SIG-M5 (cell line): ENCODE results near the gene GCNT2.
"Not testable (repeated sequence)": the region's sequence is repeated elsewhere in the genome, so short reads cannot be mapped to it uniquely, and the experiment has no call there.

Experiments used
- DNase-seq: peaks from one replicate; lab custom pipeline; 2025; lab: John Stamatoyannopoulos, UW

GCNT2 gene

DNA sequence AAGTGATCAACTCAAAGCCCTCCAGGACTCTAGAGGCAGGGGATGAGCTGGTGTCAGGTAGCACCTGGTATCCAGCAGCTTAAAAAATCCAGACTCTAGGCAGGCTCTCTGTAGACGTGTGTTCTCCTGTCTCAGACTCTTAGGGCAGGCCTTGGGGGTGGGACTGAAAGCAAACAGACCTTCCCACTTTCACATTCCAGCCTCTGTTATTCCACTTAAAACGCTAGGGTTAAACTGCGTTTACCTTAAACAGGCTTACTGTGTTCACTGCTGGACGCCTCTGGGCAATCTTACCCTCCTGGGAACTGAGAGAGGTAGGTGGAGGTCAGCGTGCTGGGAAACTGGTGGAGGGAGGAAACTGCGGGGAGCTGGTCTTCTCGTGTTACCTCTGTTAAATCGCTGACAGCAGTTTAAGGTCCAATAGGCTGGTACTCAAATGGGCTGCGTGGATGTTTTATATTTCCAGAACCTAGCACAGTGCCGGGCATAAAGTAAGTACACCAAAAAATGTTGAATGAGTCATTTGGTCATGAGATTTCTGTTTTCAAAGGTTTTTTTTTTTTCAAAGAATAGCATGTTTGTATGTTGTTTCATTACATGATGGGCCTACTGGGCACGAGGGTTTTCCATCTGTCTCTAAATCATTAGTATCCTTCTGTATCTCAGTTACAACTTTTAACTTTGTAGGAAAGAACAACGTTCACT lies at the start of gene GCNT2:
GCNT2 (plus strand) TSS at position 248 of the 705 bp plus-strand sequence. CDS start 7,561 bp downstream, outside the sequence.
- DNase-seq = no peak

DNA sequence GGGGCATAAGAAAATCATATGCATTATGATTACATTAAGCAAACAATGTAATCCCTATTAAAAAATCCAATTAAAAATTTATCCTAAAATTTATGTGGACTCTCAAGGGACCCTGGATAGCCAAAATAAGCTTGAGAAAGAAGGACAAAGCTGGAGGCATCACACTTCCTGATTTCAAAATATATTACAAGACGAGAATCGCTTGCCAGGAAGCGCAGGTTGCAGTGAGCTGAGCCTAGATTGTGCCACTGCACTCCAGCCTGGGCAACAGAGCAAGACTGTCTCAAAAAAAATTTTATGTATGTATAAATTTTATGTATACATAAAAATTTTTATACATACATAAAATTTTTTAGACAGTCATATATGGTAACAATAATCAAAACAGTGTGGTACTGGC lies 48.5 kb upstream of the GCNT2 start:
- no peak for DNase-seq

DNA sequence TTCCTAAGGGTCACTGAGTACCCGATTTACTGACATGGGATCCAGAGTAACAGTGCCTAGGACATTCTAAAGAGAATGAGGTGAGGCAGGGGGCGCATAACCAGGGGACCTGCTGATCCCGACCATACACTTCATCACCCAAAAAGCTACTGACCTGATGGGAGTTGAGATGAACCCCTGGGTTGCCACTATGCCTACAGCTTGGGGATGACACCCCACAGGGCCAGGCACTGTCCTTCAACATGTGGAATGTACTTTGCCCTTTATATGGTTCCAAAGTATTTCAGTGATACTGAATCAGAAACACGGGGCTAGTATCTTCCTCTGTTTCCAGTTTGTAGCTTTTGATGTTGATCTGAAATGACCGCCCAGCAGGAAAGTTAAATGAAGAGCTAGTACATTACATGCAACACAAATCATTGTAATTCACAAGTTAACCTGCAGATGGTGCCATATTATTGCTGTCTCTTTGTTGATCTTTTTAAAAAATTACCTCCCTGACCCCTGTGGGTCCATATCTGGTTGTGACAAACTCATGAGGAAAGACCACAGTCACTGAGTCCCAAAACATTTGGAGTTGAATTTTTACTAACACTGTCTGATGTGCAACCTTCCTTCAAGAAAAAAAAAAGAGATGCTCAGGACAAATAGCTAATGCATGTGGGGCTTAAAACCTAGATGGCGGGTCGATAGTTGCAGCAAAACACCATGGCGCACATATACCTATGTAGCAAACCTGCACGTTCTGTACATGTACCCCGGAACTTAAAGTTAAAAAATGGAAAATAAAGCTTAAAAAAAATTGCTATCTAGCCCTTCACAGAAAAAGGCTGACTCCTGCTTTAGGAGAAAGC lies 42.7 kb upstream of the GCNT2 start:
- DNase-seq = no peak

DNA sequence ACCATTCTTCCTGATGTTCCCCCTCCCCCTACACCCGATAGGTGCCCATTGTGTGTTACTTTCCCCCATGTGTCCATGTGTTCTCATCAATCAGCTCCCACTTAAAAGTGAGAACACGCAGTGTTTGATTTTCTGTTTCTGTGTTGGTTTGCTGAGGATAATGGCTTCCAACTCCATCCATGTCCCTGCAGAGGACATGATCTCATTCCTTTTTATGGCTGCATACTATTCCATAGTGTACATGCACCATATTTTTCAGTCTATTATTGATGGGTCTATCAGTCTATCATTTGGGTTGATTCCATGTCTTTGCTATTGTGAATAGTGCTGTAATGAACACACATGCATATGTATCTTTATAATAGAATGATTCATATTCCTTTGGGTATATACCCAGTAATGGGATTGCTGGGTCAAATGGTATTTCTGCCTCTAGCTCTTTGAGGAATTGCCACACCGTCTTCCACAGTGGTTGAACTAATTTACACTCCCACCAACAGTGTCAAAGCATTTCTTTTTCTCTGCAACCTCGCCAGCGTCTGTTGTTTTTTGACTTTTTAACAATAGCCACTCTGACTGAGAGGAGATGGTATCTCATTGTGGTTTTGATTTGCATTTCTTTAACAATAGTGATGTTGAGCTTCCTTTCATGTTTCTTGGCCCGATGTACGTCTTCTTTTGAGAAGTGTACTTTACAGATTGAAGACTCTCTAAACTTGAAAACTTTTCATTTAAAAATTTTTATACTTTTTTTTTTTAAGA lies 41.0 kb upstream of the GCNT2 start:
- DNase-seq = no peak

DNA sequence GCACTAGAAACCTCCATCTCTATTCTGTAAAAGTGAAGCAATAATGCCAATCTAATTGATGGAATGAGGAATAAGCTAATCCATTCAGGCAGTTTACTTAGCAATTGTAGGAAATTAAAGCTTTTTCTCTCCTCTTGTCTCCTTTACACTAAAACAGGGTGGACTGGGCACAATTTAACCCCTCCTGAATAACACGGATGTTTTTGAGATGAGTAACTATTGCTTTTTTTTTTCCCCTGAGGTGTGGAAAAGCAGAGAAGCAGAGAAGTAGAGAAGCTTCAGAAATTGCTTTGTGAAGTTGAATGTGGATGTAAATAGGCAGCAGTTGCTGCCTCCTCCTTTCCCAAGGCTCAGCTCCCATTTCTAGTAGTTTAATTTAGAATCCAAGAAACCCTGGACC lies 40.0 kb upstream of the GCNT2 start:
- no peak for DNase-seq

DNA sequence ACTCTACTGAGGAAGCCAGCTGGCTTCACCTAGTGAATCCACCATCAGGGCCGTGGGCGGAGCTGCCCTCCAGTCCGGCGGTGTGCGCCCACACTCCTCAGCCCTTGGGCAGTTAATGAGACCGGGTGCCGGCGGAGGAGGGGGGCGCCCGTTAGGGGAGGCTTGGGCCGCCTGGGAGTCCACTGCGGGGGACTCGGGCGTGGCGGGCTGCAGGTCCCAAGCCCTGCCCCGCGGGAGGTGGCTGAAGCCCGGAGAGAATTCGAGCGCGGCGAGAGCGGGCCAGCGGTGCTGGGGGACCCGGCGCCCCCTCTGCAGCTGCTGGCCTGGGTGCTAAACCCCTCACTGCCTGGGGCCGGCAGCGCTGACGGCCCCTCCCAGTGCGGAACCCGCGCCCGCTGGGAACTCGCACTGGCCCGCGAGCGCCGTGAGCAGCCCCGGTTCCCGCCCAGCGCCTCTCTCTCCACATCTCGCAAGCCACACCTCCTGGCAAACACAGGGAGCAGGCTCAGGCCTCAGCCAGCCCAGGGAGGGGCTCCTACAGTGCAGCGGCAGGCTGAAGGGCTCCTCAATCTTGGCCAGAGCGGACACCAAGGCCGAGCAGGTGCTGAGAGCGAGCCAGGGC lies 38.4 kb upstream of the GCNT2 start:
- no peak for DNase-seq

DNA sequence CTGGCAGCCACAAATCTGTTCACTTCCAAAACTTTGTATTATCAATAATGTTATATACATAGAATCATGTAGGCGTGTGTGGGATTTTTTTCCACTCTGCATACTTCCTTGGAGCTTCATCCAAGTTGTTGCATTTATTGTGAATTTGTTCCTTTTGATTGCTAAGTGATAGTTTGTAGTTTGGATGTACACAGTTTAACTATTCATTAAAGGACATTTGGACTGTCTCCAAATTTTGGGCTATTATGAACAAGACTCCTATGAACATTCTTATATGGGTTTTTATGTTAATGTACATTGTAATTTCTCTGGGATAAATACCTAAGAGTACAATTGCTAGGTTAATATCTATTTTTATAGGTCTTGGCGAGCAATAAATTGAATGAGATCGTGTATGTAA lies 36.2 kb upstream of the GCNT2 start:
- DNase-seq = no peak

DNA sequence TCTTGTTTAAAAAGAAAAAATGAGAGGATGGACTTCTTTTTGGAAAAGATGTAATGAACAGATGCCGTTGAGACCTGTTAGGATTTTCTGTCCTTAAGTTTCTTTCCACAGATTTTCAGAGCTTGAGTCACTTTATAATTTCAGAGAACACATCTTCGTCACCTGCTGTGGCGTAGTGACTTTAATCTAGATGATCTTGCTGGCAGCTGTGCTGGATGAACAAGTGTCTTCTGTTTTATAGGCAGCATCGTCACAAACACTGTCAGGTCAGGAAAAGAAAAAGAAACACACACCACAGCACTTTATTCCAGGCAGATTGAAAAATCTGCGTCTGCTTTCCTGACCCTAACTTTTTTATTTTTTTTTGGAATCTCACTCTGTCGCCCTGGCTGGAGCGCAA lies 35.7 kb upstream of the GCNT2 start:
- DNase-seq = no peak

DNA sequence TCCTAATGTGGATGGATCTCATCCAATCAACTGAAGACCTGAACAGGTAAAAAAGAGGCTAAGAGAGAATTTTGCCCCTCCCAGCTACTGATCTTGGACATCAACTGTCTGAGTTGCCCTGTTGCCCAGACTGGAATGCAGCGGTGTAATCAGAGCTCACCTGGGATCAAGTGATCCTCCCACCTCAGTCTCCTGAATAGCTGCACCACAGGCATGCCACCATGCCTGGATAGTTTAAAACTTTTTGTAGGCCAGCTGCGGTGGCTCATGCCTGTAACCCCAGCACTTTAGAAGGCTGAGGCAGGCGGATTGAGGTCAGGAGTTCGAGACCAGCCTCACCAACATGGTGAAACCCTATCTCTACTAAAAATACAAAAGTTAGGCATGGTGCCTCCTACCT lies 34.9 kb upstream of the GCNT2 start:
- no peak for DNase-seq

DNA sequence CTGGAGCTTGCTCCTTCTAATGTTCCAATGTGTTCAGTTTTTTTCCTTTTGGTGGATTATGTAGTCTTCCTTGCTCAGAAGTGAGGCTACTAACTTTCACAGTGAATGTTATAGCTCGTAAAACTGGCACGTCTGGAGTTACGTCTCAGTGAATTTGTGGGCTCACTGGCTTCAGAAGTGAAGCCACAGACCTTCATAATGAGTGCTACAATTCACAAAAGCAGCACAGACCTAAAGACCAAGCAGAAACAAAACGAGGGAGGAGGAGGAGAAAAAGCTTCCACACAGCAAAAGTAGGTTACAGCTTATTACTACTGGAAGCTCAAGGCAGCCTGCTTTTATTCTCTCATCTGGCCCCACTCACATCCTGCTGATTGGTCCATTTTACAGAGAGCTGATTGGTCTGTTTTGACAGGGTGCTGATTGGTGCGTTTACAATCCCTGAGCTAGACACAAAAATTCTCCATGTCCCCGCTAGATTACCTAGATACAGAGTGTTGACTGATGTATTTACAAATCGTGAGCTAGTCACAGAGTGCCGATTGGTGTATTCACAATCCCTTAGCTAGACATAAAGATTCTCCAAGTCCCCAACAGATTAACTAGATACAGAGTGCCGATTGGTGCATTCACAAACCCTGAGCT lies 34.1 kb upstream of the GCNT2 start:
- not testable (repeated sequence) for DNase-seq

DNA sequence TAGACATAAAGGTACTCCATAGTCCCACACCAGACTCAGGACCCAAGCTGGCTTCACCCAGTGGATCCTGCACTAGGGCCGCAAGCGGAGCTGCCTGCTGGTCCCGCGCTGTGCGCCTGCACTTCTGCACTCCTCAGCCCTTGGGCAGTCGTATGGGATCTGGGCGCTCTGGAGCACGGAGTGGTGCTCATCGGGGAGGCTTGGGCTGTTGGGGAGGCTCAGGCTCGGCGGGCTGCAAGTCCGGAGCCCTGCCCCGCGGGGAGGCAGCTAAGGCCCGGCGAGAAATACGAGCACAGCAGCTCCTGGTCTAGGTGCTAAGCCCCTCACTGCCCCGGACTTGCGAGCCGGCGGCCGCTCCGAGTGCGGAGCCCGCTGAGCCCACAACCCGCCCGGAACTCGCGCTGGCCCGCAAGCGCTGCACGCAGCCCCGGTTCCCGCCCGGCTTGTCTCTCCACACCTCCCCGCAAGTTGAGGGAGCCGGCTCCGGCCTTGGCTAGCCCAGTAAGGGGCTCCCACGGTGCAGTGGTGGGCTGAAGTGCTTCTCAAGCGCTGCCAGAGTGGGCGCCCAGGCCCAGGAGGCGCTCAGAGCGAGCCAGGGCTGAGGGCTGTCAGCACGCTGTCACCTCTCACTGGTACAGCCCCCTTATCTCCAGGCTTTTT lies 33.4 kb upstream of the GCNT2 start:
- no peak for DNase-seq

DNA sequence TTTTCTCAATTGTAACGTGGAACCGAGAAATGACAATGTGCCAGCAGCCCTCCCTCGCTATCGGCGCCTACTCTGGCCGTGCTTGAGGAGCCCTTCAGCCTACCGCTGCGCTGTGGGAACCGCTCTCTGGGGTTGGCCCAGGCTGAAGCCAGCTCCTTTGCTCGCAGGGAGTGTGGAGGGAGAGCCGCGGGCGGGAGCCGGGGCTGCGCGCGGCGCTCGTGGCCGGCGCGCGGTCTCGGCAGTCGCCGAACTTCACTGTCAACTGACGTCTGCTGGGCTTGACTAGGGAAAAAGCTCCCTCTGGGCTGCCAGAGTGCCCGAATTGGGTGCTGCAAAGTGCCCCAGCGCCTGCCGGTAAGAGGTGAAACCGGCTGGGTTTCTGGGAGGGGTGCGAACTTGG lies 29.7 kb upstream of the GCNT2 start:
- DNase-seq = no peak

DNA sequence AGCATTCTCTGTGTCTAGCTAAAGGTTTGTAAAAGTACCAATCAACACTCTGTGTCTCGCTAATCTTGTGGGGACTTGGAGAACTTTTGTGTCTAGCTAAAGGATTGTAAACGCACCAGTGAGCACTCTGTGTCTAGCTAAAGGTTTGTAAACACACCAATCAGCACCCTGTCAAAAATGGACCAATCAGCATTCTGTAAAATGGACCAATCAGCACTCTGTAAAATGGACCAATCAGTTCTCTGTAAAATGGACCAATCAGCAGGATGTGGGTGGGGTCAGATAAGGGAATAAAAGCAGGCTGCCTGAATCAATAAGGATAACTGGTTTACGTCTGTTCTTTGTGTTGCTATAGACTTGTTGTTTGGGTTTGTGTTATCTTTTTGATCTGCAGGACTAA lies 29.2 kb upstream of the GCNT2 start:
- DNase-seq = not testable (repeated sequence)

DNA sequence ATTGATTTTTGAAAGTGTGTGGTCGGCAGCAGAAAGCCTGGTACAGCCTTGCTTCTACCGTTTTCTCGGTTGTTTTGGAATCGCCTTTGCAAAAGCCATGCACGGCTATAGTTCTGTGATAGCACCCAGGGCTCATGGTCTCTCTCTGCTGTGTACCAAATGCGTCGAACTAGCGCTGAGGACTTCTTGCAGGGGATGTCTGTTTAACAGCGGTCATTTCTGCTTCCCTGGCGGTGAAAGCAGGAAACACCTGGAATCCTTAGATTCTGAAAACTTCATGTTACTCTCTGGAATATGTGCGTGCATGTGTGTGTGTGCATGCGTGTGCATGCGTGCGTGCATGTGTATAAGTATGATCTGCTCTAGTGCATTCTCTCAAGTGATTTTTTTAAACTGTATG lies 26.1 kb upstream of the GCNT2 start:
- no peak for DNase-seq

DNA sequence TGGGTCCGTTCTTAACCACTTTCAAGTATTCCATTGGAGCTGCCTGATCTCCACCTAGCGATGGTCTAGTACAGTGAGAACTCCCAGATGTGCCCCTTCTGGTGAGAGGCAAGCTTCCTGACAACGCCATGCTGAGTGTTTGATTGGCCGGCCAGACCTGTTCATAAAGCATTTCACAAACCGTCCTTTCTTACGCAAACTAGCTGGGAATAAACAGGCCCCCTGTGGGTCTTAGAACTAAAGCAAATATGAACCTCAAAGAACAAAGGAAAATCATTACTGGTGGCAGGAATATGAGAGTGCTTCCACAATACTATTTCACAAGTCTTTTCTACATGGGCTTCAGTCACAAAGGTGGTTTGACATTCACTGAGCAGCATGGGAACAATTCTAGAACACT lies 15.6 kb upstream of the GCNT2 start:
- no peak for DNase-seq

DNA sequence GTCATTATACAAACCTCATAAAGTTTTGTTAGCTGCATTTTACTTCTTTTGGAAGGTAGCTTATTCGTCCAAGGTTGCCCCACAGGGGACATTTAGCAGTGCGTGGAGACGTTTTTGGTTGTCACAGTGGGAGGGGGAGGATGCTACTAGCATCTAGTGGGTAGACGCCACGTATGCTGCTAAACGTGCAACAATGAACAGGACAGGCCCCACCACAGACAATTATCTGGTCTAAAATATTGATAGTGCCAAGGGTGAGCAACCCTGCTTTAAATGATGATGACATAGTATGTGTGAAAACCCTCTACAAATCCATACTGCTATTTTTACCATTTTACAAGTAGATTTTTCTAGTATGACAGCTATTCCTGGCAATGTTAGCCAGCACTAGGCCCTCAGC lies 13.9 kb upstream of the GCNT2 start:
- DNase-seq = no peak

DNA sequence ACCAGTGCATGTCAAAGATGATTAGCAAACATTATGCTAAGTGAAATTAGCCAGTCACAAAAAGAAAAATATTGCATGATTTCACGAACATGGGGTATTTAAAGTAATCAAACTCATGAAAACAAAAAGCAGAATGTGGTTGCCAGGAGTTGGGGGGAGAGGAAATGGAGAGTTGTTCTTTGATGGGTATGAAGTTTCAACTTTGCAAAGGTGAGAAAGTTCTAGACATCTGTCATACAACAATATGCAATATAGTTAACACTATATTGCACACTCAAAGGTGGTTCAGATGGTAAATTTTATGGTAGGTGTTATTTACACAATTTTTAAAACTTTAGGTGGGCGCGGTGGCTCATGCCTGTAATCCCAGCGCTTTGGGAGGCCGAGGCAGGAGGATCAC lies 13.4 kb upstream of the GCNT2 start:
- no peak for DNase-seq

DNA sequence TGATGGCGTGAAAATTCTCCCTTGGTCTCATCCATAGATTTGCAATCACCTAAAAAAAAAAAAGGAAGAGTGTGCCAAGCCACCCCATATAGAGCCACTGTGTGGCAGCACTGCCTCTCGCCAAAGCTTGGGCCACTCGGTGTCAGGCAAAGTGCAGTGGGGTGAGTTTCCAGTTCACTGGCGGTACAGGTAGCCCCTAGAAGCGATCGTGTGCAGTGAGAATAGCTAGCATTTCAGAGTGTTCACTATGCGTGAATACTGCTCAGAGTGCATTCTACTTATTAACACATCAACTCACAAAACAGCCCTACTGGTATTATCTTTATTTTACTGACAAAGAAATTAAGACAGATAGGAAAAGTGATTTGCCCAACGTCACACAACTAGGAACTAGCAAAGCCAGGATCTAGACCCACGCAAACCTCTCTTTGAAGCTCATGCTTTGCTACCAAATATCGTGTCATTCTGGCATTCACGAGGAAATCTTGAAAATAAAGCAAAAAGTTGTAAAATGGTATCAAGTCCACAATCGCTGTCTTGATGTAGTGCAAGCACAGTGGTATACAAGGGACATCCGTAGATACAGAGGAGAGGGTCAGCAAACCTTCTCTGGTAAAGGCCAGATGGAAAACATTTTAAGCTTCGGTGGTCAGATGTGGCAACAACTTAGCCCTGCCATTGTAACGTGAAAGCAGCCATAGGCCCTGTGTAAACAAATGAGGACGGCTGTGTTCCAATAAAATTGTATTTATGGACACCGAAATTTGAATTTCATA lies 10.4 kb upstream of the GCNT2 start:
- no peak for DNase-seq

DNA sequence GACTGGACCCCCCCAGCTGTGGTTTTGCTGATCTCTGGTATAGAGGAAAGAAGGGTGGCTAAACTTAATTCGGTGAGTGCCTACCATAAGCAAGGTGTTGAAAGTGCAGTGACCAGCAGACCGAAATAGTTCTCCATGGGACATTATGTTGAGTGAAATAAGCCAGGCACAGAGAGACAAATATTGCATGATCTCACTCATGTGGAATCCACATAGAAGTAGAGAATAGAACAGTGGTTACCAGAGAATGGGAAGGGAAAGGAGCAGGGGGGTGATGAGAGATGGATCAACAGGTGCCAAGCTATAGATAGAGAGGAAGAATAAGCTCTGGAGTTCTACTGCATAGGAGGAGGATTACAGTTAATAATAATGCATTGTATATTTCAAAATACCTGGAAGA lies 9.7 kb upstream of the GCNT2 start:
- no peak for DNase-seq

DNA sequence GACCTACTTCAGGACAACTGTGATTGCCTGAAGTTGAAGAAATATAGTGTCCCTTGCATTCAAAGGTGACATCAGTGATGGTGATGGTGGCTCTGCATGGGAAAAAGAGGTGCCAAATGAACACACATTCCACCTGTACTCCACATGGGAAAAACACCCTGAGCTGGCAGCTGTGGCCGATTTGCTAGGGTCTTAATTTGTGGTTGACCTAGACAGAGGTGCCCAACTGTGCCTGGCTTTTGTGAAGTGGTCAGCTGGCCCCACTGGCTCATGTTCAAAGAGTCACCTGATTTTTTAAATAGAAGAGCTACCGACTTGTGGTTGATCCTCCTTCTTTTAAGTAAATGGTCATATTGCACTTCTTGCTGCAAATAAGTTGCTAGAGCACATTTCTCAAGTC lies 7.6 kb upstream of the GCNT2 start:
- no peak for DNase-seq
